Lower leg skin (tissue), 4 donors: ENCODE measurements around the gene COX10. TPM values are rescaled to one million over a fixed set of nuclear protein-coding genes. Genes with fewer than 3 reads are reported as not detected.

Source experiments
- DNase-seq, 2 donors: peaks; one replicate each; pipeline ENCODE4 v3.0.0-alpha.2; 2019; ENCODE audit warnings: low spot score in 2 of 2
- H3K4me3 ChIP-seq: fragments of 200-600 bp; sonication (generic); 2 replicates; pipeline ENCODE4 v1.5.1; 2017; ENCODE audit warnings: mild to moderate bottlenecking, low read depth; ENCODE audit not compliant: poor library complexity, severe bottlenecking
- POLR2A ChIP-seq, 2 donors: fragments of 450-650 bp; IDR thresholded peaks; one replicate each; pipeline ENCODE4 v1.6.1; 2016 to 2017; ENCODE audit warnings: antibody characterized with exemption in 2 of 2, mild to moderate bottlenecking in 1 of 2, moderate library complexity in 1 of 2
- WGBS, 2 donors: methylation state at CpG; one replicate each; pipeline ENCODE4 v1.1.5; 2018; 5-methylcytosine and 5-hydroxymethylcytosine counted together
- intact Hi-C: fragments of 100-400 bp; cut with DNase I; formaldehyde crosslinking; loops from one replicate; pipeline ENCODE4 v1.15.0; 2023; ENCODE audit warnings: low total_unique reads
- total RNA-seq, 4 donors: library from RNA; depleted of rRNA; stranded (reverse); fragments of >200 nt; gene quantifications; one replicate each; pipeline ENCODE4 v1.1.0, GENCODE V29; 2016
- TF ChIP-seq, protein P1 (sequence below), 3 donors: fragments of 450-650 bp; IDR thresholded peaks; one replicate each; pipeline ENCODE4 v1.5.1; 2016; ENCODE audit warnings: antibody characterized with exemption in 3 of 3, mild to moderate bottlenecking in 3 of 3, moderate library complexity in 2 of 3

Gene COX10
- total RNA-seq, 4 donors from 2014 or later, result 17.8 to 24.5 (median 21.6) TPM

DNA sequence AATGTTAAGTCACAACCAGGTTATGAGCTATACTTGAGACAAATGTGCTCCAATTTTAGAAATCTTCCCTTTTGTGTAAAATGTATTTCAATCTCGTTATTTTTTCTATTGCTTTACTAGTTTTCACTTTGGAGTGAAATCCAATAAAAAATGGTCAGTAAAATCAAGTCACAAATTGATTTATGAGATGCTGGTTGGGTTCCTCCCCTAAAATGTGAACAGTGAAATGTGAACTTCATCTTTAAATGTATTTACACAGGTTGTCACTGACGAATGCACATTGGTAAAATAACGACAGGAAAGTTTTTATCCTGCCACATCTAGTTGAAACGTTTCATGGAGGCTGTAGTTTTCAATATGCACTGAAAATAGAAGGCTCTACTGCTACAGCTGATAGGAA lies 55.5 kb downstream of the COX10 start:
- 71 to 81% methylated on average over 4 of the region's 4 CpGs for WGBS, 2 donors
- DNase-seq, result no peak
- no peak for TF ChIP-seq POLR2A (IDR thresholded peaks at IDR 0.05)
- TF ChIP-seq, protein P1, sequence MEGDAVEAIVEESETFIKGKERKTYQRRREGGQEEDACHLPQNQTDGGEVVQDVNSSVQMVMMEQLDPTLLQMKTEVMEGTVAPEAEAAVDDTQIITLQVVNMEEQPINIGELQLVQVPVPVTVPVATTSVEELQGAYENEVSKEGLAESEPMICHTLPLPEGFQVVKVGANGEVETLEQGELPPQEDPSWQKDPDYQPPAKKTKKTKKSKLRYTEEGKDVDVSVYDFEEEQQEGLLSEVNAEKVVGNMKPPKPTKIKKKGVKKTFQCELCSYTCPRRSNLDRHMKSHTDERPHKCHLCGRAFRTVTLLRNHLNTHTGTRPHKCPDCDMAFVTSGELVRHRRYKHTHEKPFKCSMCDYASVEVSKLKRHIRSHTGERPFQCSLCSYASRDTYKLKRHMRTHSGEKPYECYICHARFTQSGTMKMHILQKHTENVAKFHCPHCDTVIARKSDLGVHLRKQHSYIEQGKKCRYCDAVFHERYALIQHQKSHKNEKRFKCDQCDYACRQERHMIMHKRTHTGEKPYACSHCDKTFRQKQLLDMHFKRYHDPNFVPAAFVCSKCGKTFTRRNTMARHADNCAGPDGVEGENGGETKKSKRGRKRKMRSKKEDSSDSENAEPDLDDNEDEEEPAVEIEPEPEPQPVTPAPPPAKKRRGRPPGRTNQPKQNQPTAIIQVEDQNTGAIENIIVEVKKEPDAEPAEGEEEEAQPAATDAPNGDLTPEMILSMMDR (IDR thresholded peaks at IDR 0.05), result no peak

DNA sequence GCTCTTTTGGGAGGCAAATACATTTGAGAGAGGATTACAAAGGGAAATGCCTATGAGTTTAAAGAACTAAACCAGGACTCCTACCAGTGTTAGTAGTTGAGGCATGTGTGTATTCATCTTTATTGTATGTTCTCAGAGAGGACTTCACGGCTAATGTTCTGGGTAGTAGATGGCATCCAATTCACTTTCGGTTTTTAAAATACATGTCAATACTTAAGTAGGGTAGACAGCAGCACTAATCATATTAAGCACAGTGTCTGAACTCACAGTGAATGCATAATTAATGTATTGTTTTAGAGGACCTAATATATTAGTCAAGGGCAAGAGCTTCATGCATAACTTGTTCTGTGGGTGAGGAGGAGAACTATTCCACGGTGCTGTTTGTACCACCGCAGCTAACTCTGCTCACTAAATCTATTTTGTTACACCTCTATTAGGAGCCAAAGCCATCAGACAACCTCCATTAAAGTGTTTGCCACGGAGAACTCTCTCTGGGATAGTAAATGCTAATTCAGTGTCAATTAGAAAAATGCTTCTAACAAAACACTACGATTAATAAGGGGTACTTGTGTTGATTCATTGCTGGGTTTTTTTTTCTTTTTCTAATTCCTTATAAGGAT lies 56.3 kb downstream of the COX10 start:
- intact Hi-C loops, result no loop called here
- DNase-seq, result no peak
- TF ChIP-seq POLR2A (IDR thresholded peaks at IDR 0.05), result no peak
- TF ChIP-seq, protein P1 (IDR thresholded peaks at IDR 0.05), result no peak
- H3K4me3 ChIP-seq, result no peak overlapping the region
- WGBS, 2 donors, result 70 to 80% methylated on average over 6 of the region's 6 CpGs

More for the DNA sequence above, 55.5 kb downstream of the COX10 start:
- no peak overlapping the region for H3K4me3 ChIP-seq
- intact Hi-C loops, result no loop called here

DNA sequence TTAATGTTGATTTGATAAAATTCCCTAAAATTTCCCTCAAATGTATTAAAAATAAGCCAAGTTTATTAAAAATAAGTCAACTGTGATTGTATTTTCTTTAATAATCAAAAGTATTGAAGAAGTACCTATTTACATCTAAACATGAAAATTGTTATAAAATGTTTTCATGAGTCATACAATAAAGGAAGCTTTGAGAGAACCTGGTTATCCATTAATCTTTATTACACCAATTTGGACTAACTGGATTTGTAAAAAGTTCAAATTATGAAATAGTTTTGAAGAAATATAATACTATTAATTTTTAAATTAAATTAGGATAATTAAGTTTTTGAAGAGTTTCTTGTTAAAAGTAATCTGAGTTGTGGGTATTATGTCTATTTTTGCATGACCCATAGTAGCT lies 63.8 kb downstream of the COX10 start:
- DNase-seq, result no peak
- intact Hi-C loops, result no loop called here
- no peak for TF ChIP-seq POLR2A (IDR thresholded peaks at IDR 0.05)
- TF ChIP-seq, protein P1 (IDR thresholded peaks at IDR 0.05), result no peak

DNA sequence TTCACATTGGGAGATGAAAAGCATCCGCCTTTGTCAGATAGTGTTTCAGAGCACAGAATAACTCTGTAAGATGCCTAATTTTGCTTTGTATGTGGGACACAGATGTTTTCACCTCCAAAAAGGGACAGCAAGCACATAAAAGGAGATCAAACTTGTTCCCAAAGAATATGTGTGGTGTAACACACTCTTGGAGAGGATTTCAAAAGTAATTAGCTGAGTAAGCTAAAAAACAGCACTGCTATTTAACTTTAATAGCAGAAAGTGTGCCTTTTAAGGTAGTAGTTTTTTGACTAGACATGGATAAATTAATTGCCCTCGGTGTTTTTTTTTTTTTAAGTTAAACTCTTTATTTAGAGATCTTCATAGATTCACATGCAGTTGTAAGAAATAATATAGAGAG lies 65.2 kb downstream of the COX10 start:
- TF ChIP-seq, protein P1 (IDR thresholded peaks at IDR 0.05), result no peak
- TF ChIP-seq POLR2A (IDR thresholded peaks at IDR 0.05), result no peak
- intact Hi-C loops, result no loop called here
- no peak for DNase-seq
- WGBS, 2 donors, result 91% methylated on average over 2 of the region's 2 CpGs
- H3K4me3 ChIP-seq, result no peak overlapping the region

More for the DNA sequence above, 63.8 kb downstream of the COX10 start:
- H3K4me3 ChIP-seq, result no peak overlapping the region

DNA sequence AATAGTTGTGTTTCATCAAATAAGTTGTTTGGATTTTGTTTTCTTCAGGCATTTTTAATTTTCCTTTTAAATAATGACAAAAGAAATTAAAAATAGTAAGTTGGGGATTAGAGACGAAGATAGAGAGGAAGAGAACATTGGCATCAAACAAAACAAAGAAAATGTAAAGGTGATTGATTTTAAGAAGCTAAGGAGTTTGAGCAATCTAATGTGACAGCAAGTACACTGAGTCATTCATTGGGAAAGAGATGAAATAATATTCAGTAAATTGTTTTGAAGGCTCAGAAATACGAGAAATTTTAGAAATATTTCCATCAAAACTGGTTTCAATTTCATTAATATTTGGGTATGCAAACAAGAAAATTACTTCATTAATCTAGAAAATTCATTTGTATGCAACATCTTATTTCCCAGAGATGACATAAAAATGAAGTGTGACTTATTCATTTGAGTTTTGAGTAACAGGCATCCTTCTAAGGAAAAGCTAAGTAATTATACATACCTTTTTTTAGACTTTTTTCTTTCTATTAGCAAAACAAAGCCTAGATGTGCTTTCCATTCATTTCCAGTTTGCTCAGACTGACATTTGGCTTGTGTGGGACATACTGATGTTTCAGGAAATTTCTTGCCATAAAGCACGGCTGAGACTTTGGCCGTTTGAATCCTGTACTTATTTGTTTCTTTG lies 66.7 kb downstream of the COX10 start:
- intact Hi-C loops, result no loop called here

More for the DNA sequence above, 66.7 kb downstream of the COX10 start:
- TF ChIP-seq, protein P1 (IDR thresholded peaks at IDR 0.05), result no peak
- TF ChIP-seq POLR2A (IDR thresholded peaks at IDR 0.05), result no peak
- no peak overlapping the region for H3K4me3 ChIP-seq
- WGBS, 2 donors, result 75 to 82% methylated on average over 4 of the region's 4 CpGs
- no peak for DNase-seq
